IMR-90 (cell line): ENCODE measurements around the gene DYSF. TPM values are rescaled to one million over a fixed set of nuclear protein-coding genes. Genes with fewer than 3 reads are reported as not detected.

Source experiments
- ATAC-seq: fragments of 200-7000 bp; cut with Tn5 transposase; 2 replicates; pipeline ENCODE4 v1.9.1; 2020; ENCODE audit warnings: low read depth, mild to moderate bottlenecking, moderate library complexity
- BruUV-seq: library from RNA; stranded (reverse); fragments of 400-500 nt; replicated peaks from 2 replicates; lab custom pipeline; 2021; lab: Mats Ljungman, UMichigan
- CTCF ChIA-PET: fragments of 300-600 bp; formaldehyde crosslinking; extraction: SDS; loops from one replicate; lab custom pipeline; 2021; ENCODE audit warnings: antibody characterized with exemption; lab: Yijun Ruan, JAX
- POLR2A ChIA-PET: fragments of 300-600 bp; sonication (Branson Sonifier 250); formaldehyde crosslinking; loops from one replicate; lab custom pipeline; 2022; ENCODE audit warnings: antibody characterized with exemption; ENCODE audit not compliant: unreplicated experiment; lab: Charles Lee
- DNase-seq: peaks from one replicate; pipeline ENCODE4 v3.0.0; 2013
- H2AFZ ChIP-seq: replicated peaks from 2 replicates; pipeline ENCODE3; 2013; ENCODE audit warnings: low read length, mild to moderate bottlenecking; ENCODE audit not compliant: poor library complexity
- H2AK5ac ChIP-seq: 2 replicates; pipeline ENCODE4 v1.6.1; 2013; ENCODE audit warnings: low read depth, low read length, inconsistent platforms
- H2AK9ac ChIP-seq: replicated peaks from 2 replicates; pipeline ENCODE3; 2013; ENCODE audit warnings: mild to moderate bottlenecking, low read depth, low read length, moderate library complexity; ENCODE audit not compliant: poor library complexity
- H2BK120ac ChIP-seq: 2 replicates; pipeline ENCODE4 v1.6.1; 2013; ENCODE audit warnings: low read depth, low read length, inconsistent platforms
- H2BK15ac ChIP-seq: 3 replicates; pipeline ENCODE4 v1.6.1; 2013; ENCODE audit warnings: low read depth, low read length, inconsistent platforms
- H2BK20ac ChIP-seq: 2 replicates; pipeline ENCODE4 v1.6.1; 2013; ENCODE audit warnings: low read depth, mild to moderate bottlenecking, inconsistent platforms, low read length, moderate library complexity
- H2BK5ac ChIP-seq: 2 replicates; pipeline ENCODE4 v1.6.1; 2013; ENCODE audit warnings: mild to moderate bottlenecking, low read depth, low read length, inconsistent platforms; ENCODE audit not compliant: poor library complexity, severe bottlenecking
- H3K14ac ChIP-seq: replicated peaks from 2 replicates; pipeline ENCODE4 v1.6.1; 2013; ENCODE audit warnings: low read depth, low read length, inconsistent platforms
- H3K18ac ChIP-seq: 2 replicates; pipeline ENCODE4 v1.6.1; 2013; ENCODE audit warnings: low read depth, low read length, control low read depth
- H3K23ac ChIP-seq: 2 replicates; pipeline ENCODE4 v1.6.1; 2013; ENCODE audit warnings: low read depth, low read length, inconsistent platforms
- H3K27ac ChIP-seq: 2 replicates; pipeline ENCODE4 v1.5.1; 2013; ENCODE audit warnings: mild to moderate bottlenecking, control low read depth, low read length; ENCODE audit not compliant: insufficient read depth
- H3K27me3 ChIP-seq: 2 replicates; pipeline ENCODE4 v1.6.1; 2013; ENCODE audit warnings: low read length; ENCODE audit not compliant: control insufficient read depth, insufficient read depth
- H3K36me3 ChIP-seq: 2 replicates; pipeline ENCODE4 v1.6.1; 2013; ENCODE audit warnings: low read length, mixed read lengths; ENCODE audit not compliant: control insufficient read depth, insufficient read depth
- H3K4ac ChIP-seq: 2 replicates; pipeline ENCODE4 v1.6.1; 2013; ENCODE audit warnings: low read depth, low read length, inconsistent platforms
- H3K4me1 ChIP-seq: 2 replicates; pipeline ENCODE4 v1.6.1; 2013; ENCODE audit warnings: low read length, mixed read lengths; ENCODE audit not compliant: control insufficient read depth, insufficient read depth
- H3K4me2 ChIP-seq: 2 replicates; pipeline ENCODE4 v1.6.1; 2013; ENCODE audit warnings: low read depth, mild to moderate bottlenecking, control low read depth, low read length, moderate library complexity
- H3K4me3 ChIP-seq: 2 replicates; pipeline ENCODE4 v1.5.1; 2013; ENCODE audit warnings: low read depth, mild to moderate bottlenecking, control low read depth, low read length, moderate library complexity; ENCODE audit not compliant: insufficient read depth
- H3K56ac ChIP-seq: 2 replicates; pipeline ENCODE4 v1.6.1; 2013; ENCODE audit warnings: low read length, inconsistent platforms; ENCODE audit not compliant: insufficient read depth; ENCODE audit errors: extremely low read depth
- H3K79me1 ChIP-seq, 2 experiments: 2 replicates each; pipeline ENCODE4 v1.6.1; 2013; ENCODE audit warnings: low read length in 2 of 2, inconsistent platforms in 1 of 2, low read depth in 1 of 2
- H3K9ac ChIP-seq: 2 replicates; pipeline ENCODE4 v1.6.1; 2013; ENCODE audit warnings: low read depth, low read length, control low read depth
- H3K9me1 ChIP-seq: 2 replicates; pipeline ENCODE4 v1.6.1; 2013; ENCODE audit warnings: low read length, inconsistent platforms; ENCODE audit not compliant: insufficient read depth
- H3K9me3 ChIP-seq: 2 replicates; pipeline ENCODE4 v1.6.1; 2013; ENCODE audit warnings: low read length; ENCODE audit not compliant: control insufficient read depth, insufficient read depth
- H4K20me1 ChIP-seq: 2 replicates; pipeline ENCODE4 v1.6.1; 2013; ENCODE audit warnings: low read length, inconsistent platforms; ENCODE audit not compliant: insufficient read depth
- H4K5ac ChIP-seq: 2 replicates; pipeline ENCODE4 v1.6.1; 2013; ENCODE audit warnings: mild to moderate bottlenecking, low read depth, low read length, control low read depth
- H4K8ac ChIP-seq, 2 experiments: 2 replicates each; pipeline ENCODE4 v1.6.1; 2013; ENCODE audit warnings: low read depth in 2 of 2, low read length in 2 of 2, control low read depth in 1 of 2, inconsistent platforms in 1 of 2
- H4K91ac ChIP-seq: 2 replicates; pipeline ENCODE4 v1.6.1; 2013; ENCODE audit warnings: low read depth, low read length, inconsistent platforms; ENCODE audit not compliant: insufficient read depth
- BHLHE40 ChIP-seq: fragments of 150-350 bp; IDR thresholded peaks from 2 replicates; pipeline ENCODE4 v1.6.1; 2016; ENCODE audit warnings: mild to moderate bottlenecking, low read depth, low read length
- CEBPB ChIP-seq: IDR thresholded peaks from 2 replicates; pipeline ENCODE4 v1.6.1; 2012; ENCODE audit warnings: low read depth, low read length, improper control_type of control experiment
- FOS ChIP-seq: fragments of 150-350 bp; IDR thresholded peaks from 2 replicates; pipeline ENCODE4 v1.6.1; 2016; ENCODE audit warnings: low read depth, low read length
- MAFK ChIP-seq: IDR thresholded peaks from 2 replicates; pipeline ENCODE4 v1.6.1; 2012; ENCODE audit warnings: low read depth, low read length, improper control_type of control experiment
- MAZ ChIP-seq: IDR thresholded peaks from 2 replicates; pipeline ENCODE4 v1.6.1; 2012; ENCODE audit warnings: low read depth, mild to moderate bottlenecking, low read length, improper control_type of control experiment, moderate library complexity, borderline replicate concordance
- MXI1 ChIP-seq: IDR thresholded peaks from 2 replicates; pipeline ENCODE4 v1.6.1; 2012; ENCODE audit warnings: low read depth, mild to moderate bottlenecking, low read length, moderate library complexity, borderline replicate concordance
- NFE2L2 ChIP-seq: fragments of 150-350 bp; IDR thresholded peaks from 2 replicates; pipeline ENCODE4 v1.6.1; 2016; ENCODE audit warnings: low read depth, mild to moderate bottlenecking, low read length
- POLR2A ChIP-seq: IDR thresholded peaks from 2 replicates; pipeline ENCODE4 v1.6.1; 2012; ENCODE audit warnings: mild to moderate bottlenecking, low read depth, low read length
- RCOR1 ChIP-seq: IDR thresholded peaks from 2 replicates; pipeline ENCODE4 v1.6.1; 2012; ENCODE audit warnings: mild to moderate bottlenecking, low read length, improper control_type of control experiment; ENCODE audit not compliant: insufficient replicate concordance
- SMC3 ChIP-seq: fragments of 150-350 bp; IDR thresholded peaks from 2 replicates; pipeline ENCODE4 v1.6.1; 2016; ENCODE audit warnings: low read depth, mild to moderate bottlenecking, antibody characterized with exemption, low read length, moderate library complexity
- WGBS, 2 experiments: methylation state at CpG; one replicate each; pipeline versions ENCODE4 v1.1.5 to v1.1.7; 2013; ENCODE audit warnings: missing lambda C conversion rate in 2 of 2; ENCODE audit not compliant: insufficient read length in 1 of 2; ENCODE audit errors: extremely low coverage in 2 of 2; 5-methylcytosine and 5-hydroxymethylcytosine counted together
- dilution Hi-C: fragments of 300-500 bp; cut with HindIII; formaldehyde crosslinking; loops from one replicate; pipeline ENCODE4 v1.14.3; 2018; ENCODE audit warnings: low sequenced_read_pairs; ENCODE audit not compliant: unreplicated experiment
- in situ Hi-C: fragments of 300-500 bp; cut with MboI; formaldehyde crosslinking; loops from 3 replicates; pipeline ENCODE4 v1.14.3; 2019; ENCODE audit warnings: low sequenced_read_pairs, inconsistent platforms, mixed read lengths
- intact Hi-C: fragments of 100-400 bp; cut with micrococcal nuclease; formaldehyde crosslinking; loops from 2 replicates; pipeline ENCODE4 v1.10.0; 2022
- polyA plus RNA-seq, 3 experiments: library from polyadenylated mRNA; depleted of rRNA; stranded (reverse); fragments of >200 nt; gene quantifications; 2 replicates each; pipeline ENCODE4 v1.2.3, GENCODE V29; 2012; ENCODE audit warnings: low replicate concordance in 1 of 3
- total RNA-seq: library from RNA; depleted of rRNA; stranded (reverse); fragments of >200 nt; gene quantifications from 2 replicates; pipeline ENCODE4 v1.2.3, GENCODE V29; 2012
- TF ChIP-seq, protein P1 (sequence below): conservative IDR thresholded peaks from 2 replicates; pipeline ENCODE4 v1.5.1; 2012; ENCODE audit warnings: mild to moderate bottlenecking, low read depth, low read length, improper control_type of control experiment
- TF ChIP-seq, protein P2 (sequence below): fragments of 150-350 bp; IDR thresholded peaks from 2 replicates; pipeline ENCODE4 v1.6.1; 2016; ENCODE audit warnings: low read depth, mild to moderate bottlenecking, low read length, moderate library complexity, borderline replicate concordance
- TF ChIP-seq, protein P3 (sequence below): fragments of 150-350 bp; IDR thresholded peaks from 2 replicates; pipeline ENCODE4 v1.6.1; 2017; ENCODE audit warnings: mild to moderate bottlenecking, antibody characterized with exemption, low read length, low read depth

The DYSF gene
- total and polyA plus RNA-seq, 2 of the 4 experiments (the other 2 are of a cell fraction), result 0.09 to 0.18 TPM

DNA sequence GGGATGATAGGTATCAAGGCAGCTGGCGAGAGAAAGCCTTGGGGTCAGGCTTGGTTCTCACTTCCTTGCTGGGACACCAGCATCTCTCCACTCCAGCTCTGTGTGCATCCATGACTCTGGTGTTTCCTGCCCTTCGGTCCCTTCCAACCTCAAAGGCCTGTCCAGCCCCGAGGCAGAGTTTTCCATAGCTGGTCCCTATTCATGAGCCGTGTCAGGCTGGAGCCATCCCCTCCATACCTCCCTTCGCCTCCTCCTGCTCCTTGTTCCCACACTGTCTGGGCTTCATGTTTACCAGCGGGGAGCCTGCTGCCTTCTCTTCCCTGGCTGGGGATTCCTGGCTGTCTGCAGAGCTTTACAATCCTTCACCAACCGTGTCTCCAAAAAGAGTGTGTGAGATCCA lies 51.2 kb downstream of the DYSF start:
- Histone ChIP-seq H4K20me1 (no peaks in the 10 kb centered on the region), H3K27ac (no peak overlapping the region), H3K14ac (no peak overlapping the region), H2AFZ (no peak overlapping the region), H2BK5ac (no peak overlapping the region), H2AK9ac (no peak overlapping the region), H3K4me3 (no peak overlapping the region), H2BK20ac (no peak overlapping the region), H3K9ac (no peak overlapping the region), H4K5ac (no peak overlapping the region), H3K56ac (no peak overlapping the region), H3K4me2 (no peak overlapping the region), H3K9me3 (no peaks in the 10 kb centered on the region), H4K8ac (no peak overlapping the region), H3K4me1 (no peaks in the 10 kb centered on the region), H3K79me1 (no peaks in the 10 kb centered on the region), H3K18ac (no peak overlapping the region), H4K91ac (no peak overlapping the region), H3K27me3 (peaks cover 3% of the 10 kb centered on the region; the same call in 1 of the 2 replicates), H3K36me3 (no peaks in the 10 kb centered on the region), H3K9me1 (no peaks in the 10 kb centered on the region), H2BK15ac (no peak overlapping the region), H2AK5ac (no peak overlapping the region), H3K23ac (no peak overlapping the region), H3K4ac (no peak overlapping the region), H2BK120ac (no peak overlapping the region)
- POLR2A ChIA-PET, result no interaction called here
- intact Hi-C loops, result no loop called here
- TF ChIP-seq, protein P1, sequence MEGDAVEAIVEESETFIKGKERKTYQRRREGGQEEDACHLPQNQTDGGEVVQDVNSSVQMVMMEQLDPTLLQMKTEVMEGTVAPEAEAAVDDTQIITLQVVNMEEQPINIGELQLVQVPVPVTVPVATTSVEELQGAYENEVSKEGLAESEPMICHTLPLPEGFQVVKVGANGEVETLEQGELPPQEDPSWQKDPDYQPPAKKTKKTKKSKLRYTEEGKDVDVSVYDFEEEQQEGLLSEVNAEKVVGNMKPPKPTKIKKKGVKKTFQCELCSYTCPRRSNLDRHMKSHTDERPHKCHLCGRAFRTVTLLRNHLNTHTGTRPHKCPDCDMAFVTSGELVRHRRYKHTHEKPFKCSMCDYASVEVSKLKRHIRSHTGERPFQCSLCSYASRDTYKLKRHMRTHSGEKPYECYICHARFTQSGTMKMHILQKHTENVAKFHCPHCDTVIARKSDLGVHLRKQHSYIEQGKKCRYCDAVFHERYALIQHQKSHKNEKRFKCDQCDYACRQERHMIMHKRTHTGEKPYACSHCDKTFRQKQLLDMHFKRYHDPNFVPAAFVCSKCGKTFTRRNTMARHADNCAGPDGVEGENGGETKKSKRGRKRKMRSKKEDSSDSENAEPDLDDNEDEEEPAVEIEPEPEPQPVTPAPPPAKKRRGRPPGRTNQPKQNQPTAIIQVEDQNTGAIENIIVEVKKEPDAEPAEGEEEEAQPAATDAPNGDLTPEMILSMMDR, result no peak
- no peak for TF ChIP-seq FOS
- no peak for TF ChIP-seq CEBPB
- TF ChIP-seq SMC3, result no peak
- no peak for TF ChIP-seq POLR2A
- TF ChIP-seq MXI1, result no peak
- TF ChIP-seq MAFK, result no peak
- TF ChIP-seq BHLHE40, result no peak
- TF ChIP-seq NFE2L2, result no peak
- TF ChIP-seq, protein P2, sequence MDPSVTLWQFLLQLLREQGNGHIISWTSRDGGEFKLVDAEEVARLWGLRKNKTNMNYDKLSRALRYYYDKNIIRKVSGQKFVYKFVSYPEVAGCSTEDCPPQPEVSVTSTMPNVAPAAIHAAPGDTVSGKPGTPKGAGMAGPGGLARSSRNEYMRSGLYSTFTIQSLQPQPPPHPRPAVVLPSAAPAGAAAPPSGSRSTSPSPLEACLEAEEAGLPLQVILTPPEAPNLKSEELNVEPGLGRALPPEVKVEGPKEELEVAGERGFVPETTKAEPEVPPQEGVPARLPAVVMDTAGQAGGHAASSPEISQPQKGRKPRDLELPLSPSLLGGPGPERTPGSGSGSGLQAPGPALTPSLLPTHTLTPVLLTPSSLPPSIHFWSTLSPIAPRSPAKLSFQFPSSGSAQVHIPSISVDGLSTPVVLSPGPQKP, result no peak
- no peak for TF ChIP-seq RCOR1
- TF ChIP-seq, protein P3, sequence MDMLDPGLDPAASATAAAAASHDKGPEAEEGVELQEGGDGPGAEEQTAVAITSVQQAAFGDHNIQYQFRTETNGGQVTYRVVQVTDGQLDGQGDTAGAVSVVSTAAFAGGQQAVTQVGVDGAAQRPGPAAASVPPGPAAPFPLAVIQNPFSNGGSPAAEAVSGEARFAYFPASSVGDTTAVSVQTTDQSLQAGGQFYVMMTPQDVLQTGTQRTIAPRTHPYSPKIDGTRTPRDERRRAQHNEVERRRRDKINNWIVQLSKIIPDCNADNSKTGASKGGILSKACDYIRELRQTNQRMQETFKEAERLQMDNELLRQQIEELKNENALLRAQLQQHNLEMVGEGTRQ, result no peak
- TF ChIP-seq MAZ, result no peak
- BruUV-seq, result no TSS peak
- CTCF ChIA-PET, result no interaction called here
- ATAC-seq (no peak), DNase-seq (no peak)
- in situ Hi-C loops, result loop anchor here (10.0 kb wide), 1 partner anchor 350 kb away; no protein-coding TSS in a partner anchor
- dilution Hi-C loops, result no loop called here
- WGBS, 2 experiments, result no CpG with 5 or more reads among the region's 7 CpGs
